A673 (cell line): ENCODE data around the gene DHRS4L2.
"Not testable (repeated sequence)": the region's sequence is repeated elsewhere in the genome, so short reads cannot be mapped to it uniquely, and the experiment has no call there.

Experiments used
- EZH2 ChIP-seq: fragments of 200-600 bp; sonication (generic); IDR thresholded peaks from 2 replicates; pipeline ENCODE4 v1.6.1; 2017; ENCODE audit warnings: borderline replicate concordance, low read depth, mild to moderate bottlenecking, mixed read lengths, antibody characterized with exemption, low read length; ENCODE audit not compliant: poor library complexity, severe bottlenecking
- TF ChIP-seq, protein P1 (sequence below): fragments of 300-800, 200-600 bp; sonication (generic); conservative IDR thresholded peaks from 2 replicates; pipeline ENCODE4 v1.5.1; 2017; ENCODE audit warnings: low read depth, mild to moderate bottlenecking, antibody characterized with exemption, low read length, moderate library complexity, mixed read lengths

DNA sequence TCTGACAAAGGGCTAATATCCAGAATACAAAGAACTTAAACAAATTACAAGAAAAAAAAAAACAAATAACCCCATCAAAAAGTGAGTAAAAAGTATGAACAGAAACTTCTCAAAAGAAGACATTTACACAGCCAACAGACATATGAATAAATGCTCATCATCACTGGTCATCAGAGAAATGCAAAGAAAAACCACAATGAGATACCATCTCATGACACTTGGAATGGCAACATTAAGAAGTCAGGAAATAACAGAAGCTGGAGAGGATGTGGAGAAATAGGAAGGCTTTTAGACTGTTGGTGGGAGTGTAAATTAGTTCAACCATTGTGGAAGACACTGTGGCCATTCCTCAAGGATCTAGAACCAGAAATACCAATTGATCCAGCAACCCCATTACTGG, 30.2 kb downstream of the DHRS4L2 start:
- TF ChIP-seq, protein P1, sequence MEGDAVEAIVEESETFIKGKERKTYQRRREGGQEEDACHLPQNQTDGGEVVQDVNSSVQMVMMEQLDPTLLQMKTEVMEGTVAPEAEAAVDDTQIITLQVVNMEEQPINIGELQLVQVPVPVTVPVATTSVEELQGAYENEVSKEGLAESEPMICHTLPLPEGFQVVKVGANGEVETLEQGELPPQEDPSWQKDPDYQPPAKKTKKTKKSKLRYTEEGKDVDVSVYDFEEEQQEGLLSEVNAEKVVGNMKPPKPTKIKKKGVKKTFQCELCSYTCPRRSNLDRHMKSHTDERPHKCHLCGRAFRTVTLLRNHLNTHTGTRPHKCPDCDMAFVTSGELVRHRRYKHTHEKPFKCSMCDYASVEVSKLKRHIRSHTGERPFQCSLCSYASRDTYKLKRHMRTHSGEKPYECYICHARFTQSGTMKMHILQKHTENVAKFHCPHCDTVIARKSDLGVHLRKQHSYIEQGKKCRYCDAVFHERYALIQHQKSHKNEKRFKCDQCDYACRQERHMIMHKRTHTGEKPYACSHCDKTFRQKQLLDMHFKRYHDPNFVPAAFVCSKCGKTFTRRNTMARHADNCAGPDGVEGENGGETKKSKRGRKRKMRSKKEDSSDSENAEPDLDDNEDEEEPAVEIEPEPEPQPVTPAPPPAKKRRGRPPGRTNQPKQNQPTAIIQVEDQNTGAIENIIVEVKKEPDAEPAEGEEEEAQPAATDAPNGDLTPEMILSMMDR = not testable (repeated sequence)
- not testable (repeated sequence) for TF ChIP-seq EZH2
